ENCODE results near the gene COL25A1. TPM values are rescaled to one million over a fixed set of nuclear protein-coding genes. Genes with fewer than 3 reads are reported as not detected.

COL25A1 gene
- total and polyA plus RNA-seq, 2 donors (not counting 3 experiments of a cell fraction or from before 2014, with no cell fraction given), result 0.21 to 3.5 TPM

GRCh38 chr4:109191216-109191615 is 111.2 kb downstream of the COL25A1 start:
- TF ChIP-seq, protein P1, sequence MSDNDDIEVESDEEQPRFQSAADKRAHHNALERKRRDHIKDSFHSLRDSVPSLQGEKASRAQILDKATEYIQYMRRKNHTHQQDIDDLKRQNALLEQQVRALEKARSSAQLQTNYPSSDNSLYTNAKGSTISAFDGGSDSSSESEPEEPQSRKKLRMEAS (IDR thresholded peaks at IDR 0.05; ENCODE audit: insufficient read depth, insufficient read length), result no peak
- TF ChIP-seq CTCF (IDR thresholded peaks at IDR 0.05; ENCODE audit: extremely low read depth in 1 of 2, insufficient read depth in 1 of 2, low read depth in 1 of 2, low read length in 2 of 2) (no peak), POLR2A (IDR thresholded peaks at IDR 0.05; ENCODE audit: low read depth, low read length) (no peak), EZH2 (IDR thresholded peaks at IDR 0.05; ENCODE audit: borderline replicate concordance, low read depth, low read length, severe bottlenecking) (no peak), FOS (IDR thresholded peaks at IDR 0.05; ENCODE audit: borderline replicate concordance, insufficient read depth, low read length) (no peak), JUN (IDR thresholded peaks at IDR 0.05; ENCODE audit: borderline replicate concordance, insufficient read depth, insufficient read length, low read depth) (no peak), MYC (IDR thresholded peaks at IDR 0.05; ENCODE audit: low read depth, low read length) (no peak), POLR2AphosphoS5 (IDR thresholded peaks at IDR 0.05; ENCODE audit: insufficient read depth, low read depth, low read length) (no peak), GATA2 (IDR thresholded peaks at IDR 0.05; ENCODE audit: insufficient read depth, insufficient read length, low read depth, low read length) (no peak)
- intact Hi-C loops (cut with micrococcal nuclease), result no loop called here
- no TSS peak for BruUV-seq (replicated peaks)
- H3K4me1 ChIP-seq (ENCODE audit: control insufficient read depth, extremely low read depth, insufficient read depth, low read length), result no peaks in the 10 kb centered on the region
- H3K9me3 ChIP-seq (replicated peaks; ENCODE audit: control insufficient read depth, insufficient read depth, low read length), result no peaks in the 10 kb centered on the region
- H3K27me3 ChIP-seq (ENCODE audit: control insufficient read depth in 2 of 2, insufficient read depth in 2 of 2, low read length in 2 of 2), result no peaks in the 10 kb centered on the region
- ChIA-PET POLR2A (no interaction called here), CTCF (no interaction called here)
- dilution Hi-C loops (cut with MboI; ENCODE audit: extremely low pct_ligation_motif_present, low sequenced_read_pairs), result no loop called here
- no peak overlapping the region for H2AFZ ChIP-seq (ENCODE audit: low read depth, low read length)
- no peak for FAIRE-seq
- no peaks in the 10 kb centered on the region for H3K9me1 ChIP-seq (replicated peaks; ENCODE audit: control insufficient read depth, extremely low read depth, insufficient read depth, low read length)
- H3K9ac ChIP-seq (replicated peaks; ENCODE audit: extremely low read depth, insufficient read depth, low read length), result no peak overlapping the region
- no peak for DNase-seq (ENCODE audit: low read depth, low spot score)
- no peak overlapping the region for H3K4me3 ChIP-seq (replicated peaks in 1 of 3; ENCODE audit: insufficient read depth in 1 of 3, low read depth in 1 of 3, low read length in 3 of 3)
- H3K27ac ChIP-seq (ENCODE audit: insufficient read depth, low read depth, low read length), result no peak overlapping the region
- no peak overlapping the region for H3K4me2 ChIP-seq (ENCODE audit: insufficient read depth, low read length)
- no peaks in the 10 kb centered on the region for H3K79me2 ChIP-seq (ENCODE audit: control insufficient read depth, insufficient read depth, low read length)
- no peaks in the 10 kb centered on the region for H4K20me1 ChIP-seq (replicated peaks; ENCODE audit: control insufficient read depth, extremely low read depth, insufficient read depth, low read length)
- H3K36me3 ChIP-seq (ENCODE audit: control insufficient read depth in 2 of 2, extremely low read depth in 1 of 2, insufficient read depth in 2 of 2, low read length in 2 of 2), result no peaks in the 10 kb centered on the region
